Lung (tissue), 12 donors: ENCODE results near the gene ANKRD28. TPM values are rescaled to one million over a fixed set of nuclear protein-coding genes. Genes with fewer than 3 reads are reported as not detected.

Experiments used
- ATAC-seq: fragments of 200-7000 bp; cut with Tn5 transposase; one replicate; pipeline ENCODE4 v1.9.1; 2020; ENCODE audit warnings: moderate number of reproducible peaks; ENCODE audit not compliant: insufficient read depth, low FRiP score
- DNase-seq, 3 donors: peaks; one replicate each; pipeline ENCODE4 v3.0.0-alpha.2; 2013 to 2017
- H3K27ac ChIP-seq, 2 donors: one replicate each; pipeline ENCODE4 v1.5.1; 2013; ENCODE audit warnings: mild to moderate bottlenecking in 2 of 2, moderate library complexity in 2 of 2, control low read depth in 1 of 2, inconsistent platforms in 1 of 2, low read depth in 1 of 2, low read length in 1 of 2
- H3K27me3 ChIP-seq, 3 donors: one replicate each; pipeline ENCODE4 v1.5.1; 2013; ENCODE audit warnings: low read length in 2 of 3; ENCODE audit not compliant: control insufficient read depth in 3 of 3, insufficient read depth in 3 of 3
- H3K36me3 ChIP-seq, 4 donors: one replicate each; pipeline ENCODE4 v1.5.1; 2013; ENCODE audit warnings: low read length in 4 of 4, mild to moderate bottlenecking in 1 of 4, moderate library complexity in 1 of 4; ENCODE audit not compliant: control insufficient read depth in 4 of 4, insufficient read depth in 4 of 4
- H3K4me1 ChIP-seq, 5 donors: one replicate each; pipeline ENCODE4 v1.5.1; 2013; ENCODE audit warnings: low read length in 5 of 5, mild to moderate bottlenecking in 2 of 5, moderate library complexity in 1 of 5; ENCODE audit not compliant: control insufficient read depth in 5 of 5, insufficient read depth in 5 of 5
- H3K4me3 ChIP-seq: one replicate; pipeline ENCODE4 v1.5.1; 2013; ENCODE audit warnings: mild to moderate bottlenecking, control low read depth, moderate library complexity
- H3K9ac ChIP-seq, 2 donors: one replicate each; pipeline ENCODE4 v1.5.1; 2013; ENCODE audit warnings: low read length in 2 of 2, control low read depth in 1 of 2; ENCODE audit not compliant: insufficient read depth in 1 of 2
- H3K9me3 ChIP-seq, 4 donors: one replicate each; pipeline ENCODE4 v1.5.1; 2013; ENCODE audit warnings: low read length in 3 of 4, mild to moderate bottlenecking in 1 of 4, moderate library complexity in 1 of 4; ENCODE audit not compliant: control insufficient read depth in 4 of 4, insufficient read depth in 3 of 4
- CTCF ChIP-seq: IDR thresholded peaks from 2 replicates; pipeline ENCODE4 v1.5.1; 2012; ENCODE audit warnings: mild to moderate bottlenecking; ENCODE audit errors: control extremely low read depth, extremely low read depth
- whole genome bisulfite sequencing, 2 donors: extraction: QIAGEN DNeasy Blood & Tissue Kit; methylation state at CpG; one replicate each; pipeline ENCODE4 v1.1.7; 2013; 5-methylcytosine and 5-hydroxymethylcytosine counted together
- polyA plus RNA-seq, 2 donors: library from polyadenylated mRNA; stranded (reverse); fragments of 200-250 nt; gene quantifications; one replicate each; pipeline ENCODE4 v1.2.1, GENCODE V29; 2013
- total RNA-seq, 2 donors: library from RNA; depleted of rRNA in 1 of 2; stranded (reverse); fragments of >200 nt in 1 of 2; gene quantifications; one replicate each; pipeline ENCODE4 v1.2.1, GENCODE V29; 2014 to 2021
- donor health status: control.
- donor health status: control.
- donor health status: Bipolar disorder and iron deficiency.
- donor health status: healthy.
- donor health status: DM: yes; HTN: yes; CAD: no.

ANKRD28 gene
- total and polyA plus RNA-seq, 4 donors, result 11.1 to 66.7 (median 39.2) TPM

GRCh38 chr3:15659254-15659975 lies 138.4 kb downstream of the ANKRD28 start:
- Histone ChIP-seq H3K9me3 (peaks cover 0 to 14% (median 9%) of the 10 kb centered on the region in 4 donors), H3K4me1 (no peaks in the 10 kb centered on the region), H3K4me3 (no peak overlapping the region), H3K9ac (no peak overlapping the region), H3K36me3 (no peaks in the 10 kb centered on the region), H3K27me3 (no peaks in the 10 kb centered on the region), H3K27ac (no peak overlapping the region)
- ATAC-seq, result no peak
- no peak for DNase-seq
- WGBS, 2 donors, result 79 to 82% methylated on average over 5 of the region's 5 CpGs
- TF ChIP-seq CTCF, result no peak

GRCh38 chr3:15657016-15657415 lies 140.8 kb downstream of the ANKRD28 start:
- no peak overlapping the region for H3K27ac ChIP-seq
- no peaks in the 10 kb centered on the region for H3K36me3 ChIP-seq
- H3K4me1 ChIP-seq, result no peaks in the 10 kb centered on the region
- no peak for TF ChIP-seq CTCF
- no peaks in the 10 kb centered on the region for H3K27me3 ChIP-seq
- H3K9me3 ChIP-seq, result peaks cover 0 to 14% (median 10%) of the 10 kb centered on the region in 4 donors
- ATAC-seq (no peak), DNase-seq (no peak)
- H3K9ac ChIP-seq, result no peak overlapping the region
- no peak overlapping the region for H3K4me3 ChIP-seq

GRCh38 chr3:15656342-15656741 lies 141.4 kb downstream of the ANKRD28 start:
- peaks cover 0 to 14% (median 10%) of the 10 kb centered on the region in 4 donors for H3K9me3 ChIP-seq
- H3K27me3 ChIP-seq, result no peaks in the 10 kb centered on the region
- 91 to 96% methylated on average over 5 of the region's 5 CpGs for WGBS, 2 donors
- no peaks in the 10 kb centered on the region for H3K4me1 ChIP-seq
- no peak overlapping the region for H3K4me3 ChIP-seq
- H3K36me3 ChIP-seq, result no peaks in the 10 kb centered on the region
- no peak for TF ChIP-seq CTCF
- no peak overlapping the region for H3K27ac ChIP-seq
- no peak overlapping the region for H3K9ac ChIP-seq
- ATAC-seq (no peak), DNase-seq (no peak)

- no peak for TF ChIP-seq CTCF
- Histone ChIP-seq H3K27me3 (no peaks in the 10 kb centered on the region), H3K4me1 (no peaks in the 10 kb centered on the region), H3K36me3 (no peaks in the 10 kb centered on the region), H3K9me3 (peaks cover 0 to 14% (median 10%) of the 10 kb centered on the region in 4 donors), H3K27ac (no peak overlapping the region), H3K9ac (no peak overlapping the region), H3K4me3 (no peak overlapping the region)
- DNase-seq (no peak), ATAC-seq (no peak)
- WGBS, 2 donors, result 97% methylated on average over 9 of the region's 9 CpGs
These were observed 142.9 kb downstream of the ANKRD28 start for GRCh38 chr3:15654891-15655290.
